Right lobe of liver (tissue), 6 donors: ENCODE measurements around the gene AURKA. TPM values are rescaled to one million over a fixed set of nuclear protein-coding genes. Genes with fewer than 3 reads are reported as not detected.
"Not testable (repeated sequence)": the region's sequence is repeated elsewhere in the genome, so short reads cannot be mapped to it uniquely, and the experiment has no call there.

Experiments used
- ATAC-seq, 4 donors: fragments of 200-7000 bp; cut with Tn5 transposase; one replicate each; pipeline ENCODE4 v1.9.1; 2020; ENCODE audit warnings: mild to moderate bottlenecking in 4 of 4, moderate library complexity in 4 of 4
- DNase-seq, 3 donors: peaks; one replicate each; pipeline ENCODE4 v3.0.0-alpha.2; 2020
- H3K27ac ChIP-seq, 3 donors: fragments of 200-600 bp; one replicate each; pipeline ENCODE4 v1.8.0; 2022
- H3K27me3 ChIP-seq, 2 donors: fragments of 200-600 bp; one replicate each; pipeline ENCODE4 v1.8.0; 2022
- H3K36me3 ChIP-seq, 4 donors: fragments of 200-600 bp; sonication (generic) in 1 of 4; one replicate each; pipeline versions ENCODE4 v1.5.1 to v1.8.0; 2017 to 2022; ENCODE audit warnings: control low read depth in 1 of 4
- H3K4me1 ChIP-seq, 4 donors: fragments of 200-600 bp; sonication (generic) in 1 of 4; one replicate each; pipeline versions ENCODE4 v1.5.1 to v1.8.0; 2017 to 2022; ENCODE audit warnings: control low read depth in 1 of 4
- H3K4me3 ChIP-seq, 3 donors: fragments of 200-600 bp; one replicate each; pipeline ENCODE4 v1.8.0; 2022
- H3K9me3 ChIP-seq, 4 donors: fragments of 200-600 bp; sonication (generic) in 1 of 4; one replicate each; pipeline versions ENCODE4 v1.5.1 to v1.8.0; 2017 to 2022; ENCODE audit warnings: control low read depth in 1 of 4
- CTCF ChIP-seq, 4 donors: fragments of 200-600 bp in 3 of 4; fragments of 450-650 bp in 1 of 4; IDR thresholded peaks; one replicate each; pipeline versions ENCODE4 v1.5.1 to v1.8.0; 2016 to 2022; ENCODE audit warnings: antibody characterized with exemption in 4 of 4, mild to moderate bottlenecking in 2 of 4
- POLR2A ChIP-seq: fragments of 450-650 bp; IDR thresholded peaks from one replicate; pipeline ENCODE4 v1.6.1; 2017; ENCODE audit warnings: antibody characterized with exemption, mild to moderate bottlenecking
- WGBS: methylation state at CpG from one replicate; pipeline ENCODE4 v1.1.6; 2018; ENCODE audit warnings: low coverage, low lambda C conversion rate; ENCODE audit not compliant: insufficient coverage; ENCODE audit errors: missing lambda C conversion rate; 5-methylcytosine and 5-hydroxymethylcytosine counted together
- intact Hi-C, 2 donors: fragments of 100-400 bp; cut with DNase I; formaldehyde crosslinking; loops; one replicate each; pipeline versions ENCODE4 v1.11.2 to v1.14.1; 2022
- total RNA-seq, 6 experiments: library from RNA; depleted of rRNA in 2 of 6; stranded (reverse); fragments of >200 nt in 2 of 6; fragmentation: NEBNext Ultra II Directional in 3 of 6; extraction: Animal tissue kit (Norgen Biotek cat#: 25700) in 3 of 6; gene quantifications; one replicate each; pipeline versions ENCODE4 v1.1.0 to v1.2.4, GENCODE V29; 2016 to 2023
- donor health status: DM: no; HTN: yes; CAD: no.
- donor health status: DM: no; HTN: no; CAD: no.
- donor health status: DM: no; HTN: no; CAD: no.
- donor health status: DM: no; HTN: yes; CAD: no.
- donor health status: DM: no; HTN: yes; CAD: no.

Gene AURKA
- total RNA-seq, 6 experiments from 2014 or later, result 1.5 to 7.4 (median 2.5) TPM

GRCh38 chr20:56345911-56346310, 46.1 kb downstream of the AURKA start:
- Histone ChIP-seq H3K27me3 (peaks cover 0 to 8% of the 10 kb centered on the region in 2 donors), H3K9me3 (no peaks in the 10 kb centered on the region), H3K4me1 (peaks cover 0 to 17% (median 0%) of the 10 kb centered on the region in 4 donors), H3K4me3 (no peak overlapping the region), H3K27ac (no peak overlapping the region), H3K36me3 (no peaks in the 10 kb centered on the region)
- ATAC-seq, result no peak
- intact Hi-C loops, result loop anchor here in 1 of 2 donors (10.0 kb wide), 1 partner anchor 91 kb away; no protein-coding TSS in a partner anchor
- TF ChIP-seq CTCF (IDR thresholded peaks at IDR 0.05) (no peak), POLR2A (no peak)
- WGBS, result 70% methylated on average over 8 of the region's 8 CpGs
- DNase-seq, result no peak

GRCh38 chr20:56343861-56344381, 48.1 kb downstream of the AURKA start:
- H3K27ac ChIP-seq, result no peak overlapping the region
- peaks cover 0 to 8% of the 10 kb centered on the region in 2 donors for H3K27me3 ChIP-seq
- H3K9me3 ChIP-seq, result no peaks in the 10 kb centered on the region
- ATAC-seq (peak; percentile 64 to 77 (median 72)), DNase-seq (peak; percentile 52 to 56 (median 54))
- peaks cover 0 to 17% (median 0%) of the 10 kb centered on the region in 4 donors for H3K4me1 ChIP-seq
- intact Hi-C loops, result loop anchor here in 1 of 2 donors (10.0 kb wide), 1 partner anchor 89 kb away; no protein-coding TSS in a partner anchor
- WGBS, result 4% methylated on average over 14 of the region's 41 CpGs
- peak; percentile 68 to 77 (median 73) for TF ChIP-seq CTCF (IDR thresholded peaks at IDR 0.05)
- TF ChIP-seq POLR2A, result no peak
- no peaks in the 10 kb centered on the region for H3K36me3 ChIP-seq
- H3K4me3 ChIP-seq, result no peak overlapping the region

GRCh38 chr20:56342783-56343182, 49.2 kb downstream of the AURKA start:
- no peaks in the 10 kb centered on the region for H3K36me3 ChIP-seq
- intact Hi-C loops, result loop anchor here in 1 of 2 donors (10.0 kb wide), 1 partner anchor 88 kb away; no protein-coding TSS in a partner anchor
- H3K27ac ChIP-seq, result no peak overlapping the region
- no CpG with 5 or more reads among the region's 3 CpGs for whole genome bisulfite sequencing
- H3K9me3 ChIP-seq, result no peaks in the 10 kb centered on the region
- H3K27me3 ChIP-seq, result peaks cover 0 to 8% of the 10 kb centered on the region in 2 donors
- H3K4me3 ChIP-seq, result no peak overlapping the region
- DNase-seq, result no peak
- TF ChIP-seq POLR2A (no peak), CTCF (IDR thresholded peaks at IDR 0.05) (no peak)
- ATAC-seq, result no peak
- peaks cover 0 to 7% (median 0%) of the 10 kb centered on the region in 4 donors for H3K4me1 ChIP-seq

GRCh38 chr20:56336709-56337108, 55.3 kb downstream of the AURKA start:
- H3K4me3 ChIP-seq, H3K36me3 ChIP-seq, H3K4me1 ChIP-seq, DNase-seq, H3K9me3 ChIP-seq, H3K27ac ChIP-seq, ATAC-seq, H3K27me3 ChIP-seq, intact Hi-C loops: not testable (repeated sequence)
- WGBS, result 53% methylated on average over 5 of the region's 8 CpGs

GRCh38 chr20:56328861-56329260, 63.2 kb downstream of the AURKA start:
- Histone ChIP-seq H3K36me3 (no peaks in the 10 kb centered on the region), H3K27ac (no peak overlapping the region)

More at GRCh38 chr20:56328861-56329260, 63.2 kb downstream of the AURKA start:
- no peaks in the 10 kb centered on the region for H3K9me3 ChIP-seq
- H3K4me1 ChIP-seq, result no peaks in the 10 kb centered on the region
- H3K27me3 ChIP-seq, result no peaks in the 10 kb centered on the region
- no peak overlapping the region for H3K4me3 ChIP-seq
- DNase-seq (no peak), ATAC-seq (no peak)
- WGBS, result 25% methylated on average over 5 of the region's 5 CpGs
- intact Hi-C loops, result no loop called here
- TF ChIP-seq CTCF (IDR thresholded peaks at IDR 0.05), result no peak
- TF ChIP-seq POLR2A, result no peak
